Measurements from ENCODE around the gene SNX21.
"Not testable (repeated sequence)": the region's sequence is repeated elsewhere in the genome, so short reads cannot be mapped to it uniquely, and the experiment has no call there.

GRCh38 chr20:45797955-45798354 lies 35.6 kb upstream of the SNX21 start:
- TF ChIP-seq CTCF, POLR2A (IDR thresholded peaks at IDR 0.05): not testable (repeated sequence)
